GM10847 (cell line): ENCODE data around the gene RYR3.

Source experiments
- POLR2A ChIP-seq: IDR thresholded peaks from 2 replicates; pipeline ENCODE4 v1.6.1; 2011; ENCODE audit not compliant: insufficient read length; ENCODE audit errors: extremely low read depth

Gene RYR3

DNA sequence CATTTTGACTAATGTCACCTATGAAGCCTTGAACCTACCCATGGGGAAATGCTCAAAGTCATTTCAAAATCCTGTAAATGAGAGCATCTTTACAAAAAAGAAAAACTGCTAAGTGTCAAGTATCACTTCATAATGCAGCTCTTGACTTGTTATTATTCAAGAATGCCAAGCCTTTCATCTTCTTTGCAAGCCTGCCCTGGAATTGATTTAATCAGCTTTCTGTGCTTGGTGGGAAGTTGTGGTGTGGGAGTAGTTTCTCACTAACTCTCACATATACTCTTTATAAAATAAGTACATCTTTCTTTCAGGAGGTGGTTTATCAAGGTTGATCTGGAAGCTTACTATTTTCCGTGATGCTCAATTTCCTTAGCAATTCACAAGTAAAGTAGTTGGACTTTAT lies 43.6 kb downstream of the RYR3 start:
- TF ChIP-seq POLR2A = no peak

DNA sequence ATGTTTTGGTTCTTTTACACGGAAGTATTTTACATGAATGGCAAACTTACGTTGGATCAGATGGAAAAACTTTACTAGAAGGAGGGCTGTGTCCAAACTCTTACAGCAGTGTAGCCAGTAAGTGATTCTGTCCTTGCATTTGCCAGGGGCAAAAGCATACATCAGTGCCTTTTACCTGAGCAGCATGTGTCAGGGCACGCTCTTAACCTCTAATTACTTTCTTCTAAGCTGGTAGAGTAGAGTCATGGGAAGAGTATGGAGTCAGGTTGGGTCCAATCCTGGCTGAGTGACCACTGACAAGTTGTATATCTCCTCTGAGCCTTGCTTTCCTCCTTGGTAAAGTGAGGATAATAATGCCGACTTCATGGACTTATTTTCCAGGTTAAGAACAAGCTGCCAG lies 47.1 kb downstream of the RYR3 start:
- TF ChIP-seq POLR2A = no peak

DNA sequence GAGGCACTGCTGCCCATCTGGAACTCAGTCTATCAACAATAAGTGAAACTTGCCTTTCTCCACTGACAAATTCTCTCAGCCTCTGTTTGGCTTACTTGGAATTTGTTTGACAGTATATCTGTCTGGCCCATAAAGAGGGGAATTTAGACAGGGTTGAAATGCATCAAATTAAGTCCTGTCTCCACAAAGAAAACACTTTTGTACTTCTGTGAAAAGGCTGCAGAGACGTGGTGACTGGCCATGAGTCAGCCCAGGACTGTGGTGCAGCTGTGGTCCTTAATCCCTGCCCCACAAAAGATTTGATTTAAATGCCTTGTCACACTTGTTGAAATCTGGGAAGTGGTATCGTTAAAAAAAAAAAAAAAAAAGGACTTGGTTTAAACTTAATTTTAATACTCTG lies 47.5 kb downstream of the RYR3 start:
- no peak for TF ChIP-seq POLR2A

- no peak for TF ChIP-seq POLR2A
These were observed 50.1 kb downstream of the RYR3 start for GRCh38 chr15:33360886-33361285.

GRCh38 chr15:33369941-33370622 lies 59.3 kb downstream of the RYR3 start:
- TF ChIP-seq POLR2A = no peak

DNA sequence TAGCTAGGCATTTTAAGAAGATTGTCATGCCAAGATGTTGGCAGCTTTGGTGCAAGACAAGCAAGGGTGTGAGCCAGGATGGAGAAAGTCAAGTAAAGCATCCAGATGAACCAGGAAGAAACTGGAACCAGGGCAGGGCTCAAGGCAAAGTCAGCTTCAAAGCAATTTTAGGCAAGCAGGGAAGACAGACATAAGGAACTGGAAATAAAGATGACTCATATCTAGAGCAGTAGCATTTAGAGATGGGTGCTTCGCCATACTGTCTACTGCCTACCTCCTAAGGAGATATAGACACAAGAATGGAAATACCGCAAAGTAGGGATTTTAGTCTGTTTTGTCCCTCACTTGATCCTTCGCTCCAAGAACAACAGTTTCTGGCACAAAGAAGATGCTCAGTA lies 59.9 kb downstream of the RYR3 start:
- TF ChIP-seq POLR2A = no peak

DNA sequence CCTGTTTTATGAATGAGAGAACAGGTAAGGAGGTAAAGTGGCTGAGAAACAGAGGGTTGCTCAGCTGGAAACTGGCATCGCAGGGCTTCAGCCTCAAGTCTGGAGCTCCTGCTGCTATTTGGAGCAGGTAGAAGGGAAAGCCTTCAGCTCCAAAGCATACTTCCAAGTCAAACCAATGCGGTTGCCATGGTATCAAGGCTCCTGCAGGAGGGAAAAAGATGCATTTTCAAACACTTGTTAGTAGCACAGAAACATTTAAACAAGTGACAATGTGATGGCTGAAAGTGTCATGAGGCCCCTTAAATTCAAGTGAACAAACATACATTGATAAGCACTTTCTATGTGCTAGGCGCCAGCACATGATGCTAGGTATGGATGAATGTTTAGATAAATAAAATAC lies 60.4 kb downstream of the RYR3 start:
- TF ChIP-seq POLR2A = no peak

- TF ChIP-seq POLR2A = no peak
These were observed 63.6 kb downstream of the RYR3 start for GRCh38 chr15:33374226-33374914.

GRCh38 chr15:33375236-33375635 lies 64.5 kb downstream of the RYR3 start:
- no peak for TF ChIP-seq POLR2A

- no peak for TF ChIP-seq POLR2A
These were observed 66.4 kb downstream of the RYR3 start for GRCh38 chr15:33377204-33377603.

DNA sequence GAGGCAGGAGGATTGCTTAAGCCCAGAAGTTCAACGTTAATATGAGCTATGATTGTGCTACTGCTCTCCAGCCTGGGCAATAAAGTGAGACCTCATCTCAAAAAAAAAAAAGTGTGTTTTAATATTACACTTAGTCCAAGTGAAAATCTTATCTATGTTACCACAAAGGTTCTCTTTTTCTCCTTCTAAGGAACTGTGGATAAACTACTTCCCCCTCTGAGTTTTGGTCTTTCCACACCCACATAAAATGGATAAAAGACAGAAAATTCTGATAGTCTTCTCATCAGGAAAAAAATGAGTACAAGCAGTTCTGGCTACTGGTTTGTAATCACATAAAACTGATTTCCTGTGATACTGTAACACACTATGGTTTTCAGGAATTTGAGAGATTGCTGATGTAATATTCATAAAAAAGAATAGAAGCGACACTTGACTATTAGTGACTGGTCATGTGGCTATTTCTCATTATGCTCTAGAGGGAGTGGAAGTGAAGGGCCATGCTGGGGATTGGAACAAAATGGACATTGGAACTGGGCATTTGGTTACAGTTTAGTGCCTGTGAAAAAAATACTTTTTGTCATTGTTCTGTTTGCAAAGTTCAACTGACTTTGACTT lies 68.2 kb downstream of the RYR3 start:
- TF ChIP-seq POLR2A = no peak

GRCh38 chr15:33380406-33380805 lies 69.6 kb downstream of the RYR3 start:
- no peak for TF ChIP-seq POLR2A

DNA sequence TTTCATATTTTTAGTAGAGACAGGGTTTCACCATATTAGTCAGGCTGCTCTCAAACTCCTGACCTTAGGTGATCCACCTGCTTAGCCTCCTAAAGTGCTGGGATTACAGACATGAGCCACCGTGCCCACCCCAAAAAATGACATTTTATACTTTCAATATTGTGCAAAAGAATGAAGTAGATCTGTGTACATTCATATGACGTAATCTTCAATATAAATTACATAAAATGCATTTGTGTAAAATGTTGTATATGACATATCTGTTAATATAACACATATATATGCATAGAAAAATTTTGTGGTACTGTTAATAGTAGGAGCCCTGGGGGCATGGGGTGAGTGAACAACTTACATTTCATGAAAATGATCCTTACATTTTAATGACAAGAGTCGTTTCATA lies 71.7 kb downstream of the RYR3 start:
- TF ChIP-seq POLR2A = no peak

DNA sequence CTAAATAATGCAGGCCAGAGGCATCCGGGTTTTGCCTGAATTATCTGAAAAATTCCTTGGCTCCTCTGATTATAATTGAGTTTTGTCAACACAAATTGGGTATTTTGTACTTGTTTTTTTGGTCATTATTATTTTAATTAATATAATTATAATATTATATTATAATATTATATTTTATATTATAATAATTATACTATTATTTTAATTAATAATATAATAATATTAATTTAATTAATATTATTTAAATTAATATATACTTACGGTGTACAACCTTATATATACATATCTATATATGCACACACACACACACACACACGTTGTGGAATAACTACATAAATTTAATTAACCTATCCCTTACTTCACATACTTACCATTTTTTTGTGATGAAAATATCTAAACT lies 73.5 kb downstream of the RYR3 start:
- TF ChIP-seq POLR2A = no peak

GRCh38 chr15:33392453-33392852 lies 81.7 kb downstream of the RYR3 start:
- no peak for TF ChIP-seq POLR2A

DNA sequence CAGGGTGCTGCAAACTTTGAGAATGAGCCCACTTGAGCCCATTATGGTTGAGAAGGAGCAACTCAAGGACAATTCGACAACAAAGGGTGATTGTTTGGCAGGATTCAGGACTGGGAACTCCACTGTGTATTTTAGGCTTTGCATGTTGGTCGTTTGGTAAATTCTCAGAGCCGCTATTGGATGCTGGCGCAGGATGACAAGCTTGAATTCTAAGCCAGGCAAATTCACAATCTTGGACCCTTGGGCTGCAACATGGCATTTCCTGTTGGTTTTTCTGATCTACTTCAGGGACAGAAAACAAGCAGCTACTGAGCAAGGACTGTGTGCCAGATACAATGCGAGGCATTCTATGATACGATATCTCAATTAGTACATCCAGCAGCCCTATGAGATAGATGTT lies 82.8 kb downstream of the RYR3 start:
- no peak for TF ChIP-seq POLR2A

DNA sequence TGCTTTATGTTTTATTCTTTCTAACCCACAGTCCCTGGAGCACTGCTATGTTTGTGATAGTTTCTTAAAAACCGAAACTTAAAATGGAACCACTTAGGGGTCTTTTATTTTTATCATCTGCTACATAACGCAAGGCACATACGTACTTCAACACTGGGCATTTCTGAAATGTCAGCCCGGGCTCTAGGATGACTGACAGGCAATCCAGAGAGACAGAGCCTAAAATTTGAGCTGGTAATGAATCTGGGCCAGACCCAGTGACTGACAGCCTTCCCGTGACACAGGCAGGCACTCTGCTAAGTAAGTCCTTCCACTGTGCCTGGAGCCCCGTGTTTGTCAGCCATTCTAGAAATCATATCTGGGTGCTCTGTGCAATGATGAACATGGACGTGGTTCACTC lies 84.6 kb downstream of the RYR3 start:
- TF ChIP-seq POLR2A = no peak

DNA sequence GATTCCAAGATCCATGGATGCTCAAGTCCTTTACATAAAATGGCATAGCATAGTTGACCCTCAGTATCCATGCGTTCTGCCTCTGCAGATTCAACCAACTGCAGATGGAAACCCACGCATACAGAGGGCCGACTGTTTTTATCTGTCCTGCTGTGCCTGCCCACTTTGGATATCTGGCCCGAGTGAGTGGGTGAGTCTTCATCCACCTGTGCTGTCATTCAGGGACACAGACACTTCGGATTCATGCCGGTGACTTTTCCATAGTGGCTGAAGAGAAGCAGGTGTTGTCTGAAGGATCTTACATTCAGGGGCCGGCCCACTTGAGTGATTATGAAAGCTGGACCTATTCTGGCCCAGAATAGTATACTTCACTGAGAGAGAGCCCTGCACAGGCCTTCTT lies 85.1 kb downstream of the RYR3 start:
- TF ChIP-seq POLR2A = no peak
